ENCODE data around the gene SPATS2. TPM values are rescaled to one million over a fixed set of nuclear protein-coding genes. Genes with fewer than 3 reads are reported as not detected.

The SPATS2 gene
- total RNA-seq, 1 donor from 2014 or later: 13.8 TPM

DNA sequence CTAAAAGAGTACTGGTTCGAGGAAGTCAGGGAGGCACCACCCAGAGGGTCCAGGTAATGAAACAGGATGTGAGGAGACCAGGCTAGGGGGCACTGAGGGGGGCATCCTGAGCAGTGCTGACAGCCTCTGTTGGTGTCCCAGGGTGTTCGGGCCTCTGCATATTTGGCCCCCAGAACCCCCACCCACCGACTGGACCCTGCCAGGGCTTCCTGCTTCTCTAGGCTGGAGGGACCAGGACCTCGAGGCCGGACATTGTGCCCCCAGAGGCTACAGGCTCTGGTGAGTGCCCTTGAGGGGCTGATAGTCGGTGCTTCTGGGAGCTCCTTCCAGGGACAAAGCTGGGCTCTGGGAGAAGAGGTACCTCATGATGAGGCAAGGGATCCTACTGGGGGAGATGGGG is 41.7 kb upstream of the SPATS2 start:
- no peak for DNase-seq (ENCODE audit: low spot score in 2 of 2)

DNA sequence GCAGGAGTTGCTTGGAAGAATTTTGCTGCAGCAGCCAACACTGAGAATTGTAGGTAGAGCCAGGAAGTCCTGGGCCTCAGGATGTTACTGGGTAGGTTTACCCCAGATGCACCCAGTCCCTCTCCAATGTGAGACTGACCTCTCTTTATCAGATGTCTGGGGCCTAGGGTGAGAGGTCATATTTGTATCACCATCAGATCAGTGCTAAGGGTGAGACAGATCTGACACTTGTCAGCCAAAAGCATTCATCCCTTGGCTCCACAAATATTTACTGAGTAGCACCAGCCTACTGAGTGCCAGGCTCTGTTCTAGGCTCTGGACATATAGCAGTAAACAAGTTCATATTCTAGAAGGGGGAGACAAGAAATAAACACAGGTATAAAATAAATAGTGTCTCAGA is 39.9 kb upstream of the SPATS2 start:
- Histone ChIP-seq H3K4me1 (peaks cover 0 to 6% of the 10 kb centered on the region in 2 donors), H3K27me3 (no peaks in the 10 kb centered on the region), H3K9me3 (no peaks in the 10 kb centered on the region), H3K36me3 (no peaks in the 10 kb centered on the region), H3K27ac (no peak overlapping the region), H3K4me3 (no peak overlapping the region)
- intact Hi-C loops (cut with DNase I): loop anchor here (1.0 kb wide), 1 partner anchor 23 kb away; no protein-coding TSS in a partner anchor
- TF ChIP-seq, protein P1, sequence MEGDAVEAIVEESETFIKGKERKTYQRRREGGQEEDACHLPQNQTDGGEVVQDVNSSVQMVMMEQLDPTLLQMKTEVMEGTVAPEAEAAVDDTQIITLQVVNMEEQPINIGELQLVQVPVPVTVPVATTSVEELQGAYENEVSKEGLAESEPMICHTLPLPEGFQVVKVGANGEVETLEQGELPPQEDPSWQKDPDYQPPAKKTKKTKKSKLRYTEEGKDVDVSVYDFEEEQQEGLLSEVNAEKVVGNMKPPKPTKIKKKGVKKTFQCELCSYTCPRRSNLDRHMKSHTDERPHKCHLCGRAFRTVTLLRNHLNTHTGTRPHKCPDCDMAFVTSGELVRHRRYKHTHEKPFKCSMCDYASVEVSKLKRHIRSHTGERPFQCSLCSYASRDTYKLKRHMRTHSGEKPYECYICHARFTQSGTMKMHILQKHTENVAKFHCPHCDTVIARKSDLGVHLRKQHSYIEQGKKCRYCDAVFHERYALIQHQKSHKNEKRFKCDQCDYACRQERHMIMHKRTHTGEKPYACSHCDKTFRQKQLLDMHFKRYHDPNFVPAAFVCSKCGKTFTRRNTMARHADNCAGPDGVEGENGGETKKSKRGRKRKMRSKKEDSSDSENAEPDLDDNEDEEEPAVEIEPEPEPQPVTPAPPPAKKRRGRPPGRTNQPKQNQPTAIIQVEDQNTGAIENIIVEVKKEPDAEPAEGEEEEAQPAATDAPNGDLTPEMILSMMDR (IDR thresholded peaks at IDR 0.05): no peak
- no peak for DNase-seq (ENCODE audit: low spot score in 2 of 2)

More for the DNA sequence above, 41.7 kb upstream of the SPATS2 start:
- Histone ChIP-seq H3K9me3 (no peaks in the 10 kb centered on the region), H3K4me1 (peaks cover 0 to 9% of the 10 kb centered on the region in 2 donors), H3K4me3 (no peak overlapping the region), H3K36me3 (no peaks in the 10 kb centered on the region), H3K27ac (no peak overlapping the region), H3K27me3 (no peaks in the 10 kb centered on the region)
- TF ChIP-seq, protein P1 (IDR thresholded peaks at IDR 0.05): no peak
- intact Hi-C loops (cut with DNase I): no loop called here

DNA sequence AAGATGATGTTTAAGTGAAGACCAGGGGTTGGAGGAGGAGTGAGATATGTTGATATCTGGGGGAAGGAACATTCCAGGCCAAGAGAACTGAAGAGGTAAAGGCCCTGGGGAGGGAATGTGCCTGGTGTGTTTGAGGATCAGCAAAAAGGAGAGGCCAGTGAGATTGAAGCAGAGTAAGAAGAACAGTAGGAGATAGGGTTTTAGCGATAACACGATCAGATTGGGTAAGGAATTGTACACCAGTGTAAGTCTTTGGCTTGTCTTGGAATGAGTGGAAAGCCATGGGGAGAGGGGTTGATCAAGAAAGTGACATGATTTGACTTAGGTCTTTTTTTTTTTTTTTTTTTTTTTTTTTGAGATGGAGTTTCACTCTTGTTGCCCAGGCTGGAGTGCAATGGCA is 39.4 kb upstream of the SPATS2 start:
- Histone ChIP-seq H3K4me1 (peaks cover 0 to 6% of the 10 kb centered on the region in 2 donors), H3K4me3 (no peak overlapping the region), H3K9me3 (no peaks in the 10 kb centered on the region), H3K36me3 (no peaks in the 10 kb centered on the region), H3K27ac (no peak overlapping the region), H3K27me3 (no peaks in the 10 kb centered on the region)
- DNase-seq (ENCODE audit: low spot score in 2 of 2): no peak
- intact Hi-C loops (cut with DNase I): loop anchor here (1.0 kb wide), 1 partner anchor 22 kb away; no protein-coding TSS in a partner anchor
- TF ChIP-seq, protein P1 (IDR thresholded peaks at IDR 0.05): no peak

DNA sequence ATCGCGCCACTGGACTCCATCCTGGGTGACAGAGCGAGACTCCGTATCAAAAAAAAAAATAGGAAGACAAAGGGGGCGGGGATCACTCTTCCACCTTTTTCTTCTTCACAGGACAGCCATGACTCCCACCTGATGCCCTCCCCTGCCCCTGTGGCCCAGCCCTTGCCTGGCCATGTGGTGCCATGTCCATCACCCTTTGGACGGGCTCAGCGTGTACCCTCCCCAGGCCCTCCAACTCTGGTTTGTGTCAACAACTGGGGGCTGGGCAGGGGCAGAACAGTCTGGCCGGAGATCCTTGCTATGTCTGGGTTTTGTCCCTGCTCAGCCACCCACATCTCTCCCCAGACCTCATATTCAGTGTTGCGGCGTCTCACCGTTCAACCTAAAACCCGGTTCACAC is 38.4 kb upstream of the SPATS2 start:
- intact Hi-C loops (cut with DNase I): no loop called here
- H3K36me3 ChIP-seq: no peaks in the 10 kb centered on the region
- no peaks in the 10 kb centered on the region for H3K27me3 ChIP-seq
- H3K4me1 ChIP-seq: no peaks in the 10 kb centered on the region
- H3K4me3 ChIP-seq: no peak overlapping the region
- no peak for DNase-seq (ENCODE audit: low spot score in 2 of 2)
- H3K9me3 ChIP-seq: no peaks in the 10 kb centered on the region
- TF ChIP-seq, protein P1 (IDR thresholded peaks at IDR 0.05): no peak
- H3K27ac ChIP-seq: no peak overlapping the region

DNA sequence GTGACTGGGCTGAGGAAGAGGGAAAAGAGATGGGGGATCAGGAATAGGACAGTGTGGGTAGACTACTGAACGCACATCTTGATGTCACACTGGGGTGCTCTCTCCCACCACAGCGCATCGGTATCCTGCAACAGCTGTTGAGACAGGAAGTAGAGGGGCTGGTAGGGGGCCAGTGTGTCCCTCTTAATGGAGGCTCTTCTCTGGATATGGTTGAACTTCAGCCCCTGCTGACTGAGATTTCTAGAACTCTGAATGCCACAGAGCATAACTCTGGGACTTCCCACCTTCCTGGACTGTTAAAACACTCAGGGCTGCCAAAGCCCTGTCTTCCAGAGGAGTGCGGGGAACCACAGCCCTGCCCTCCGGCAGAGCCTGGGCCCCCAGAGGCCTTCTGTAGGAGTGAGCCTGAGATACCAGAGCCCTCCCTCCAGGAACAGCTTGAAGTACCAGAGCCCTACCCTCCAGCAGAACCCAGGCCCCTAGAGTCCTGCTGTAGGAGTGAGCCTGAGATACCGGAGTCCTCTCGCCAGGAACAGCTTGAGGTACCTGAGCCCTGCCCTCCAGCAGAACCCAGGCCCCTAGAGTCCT is 37.1 kb upstream of the SPATS2 start:
- DNase-seq (ENCODE audit: low spot score in 2 of 2): no peak
- Histone ChIP-seq H3K4me1 (no peaks in the 10 kb centered on the region), H3K27me3 (no peaks in the 10 kb centered on the region), H3K9me3 (no peaks in the 10 kb centered on the region), H3K27ac (no peak overlapping the region), H3K36me3 (no peaks in the 10 kb centered on the region), H3K4me3 (no peak overlapping the region)
- TF ChIP-seq, protein P1 (IDR thresholded peaks at IDR 0.05): no peak
- intact Hi-C loops (cut with DNase I): no loop called here
